K562 (cell line): Measurements from ENCODE around the gene FAM234B. TPM values are rescaled to one million over a fixed set of nuclear protein-coding genes. Genes with fewer than 3 reads are reported as not detected.

ENCODE experiments used
- ASH1L ChIP-seq: fragments of 450-650 bp; IDR thresholded peaks from 2 replicates; pipeline ENCODE4 v1.6.1; 2018; ENCODE audit warnings: borderline replicate concordance, mild to moderate bottlenecking, low read depth; ENCODE audit not compliant: partially characterized antibody
- BHLHE40 ChIP-seq: IDR thresholded peaks from 2 replicates; pipeline ENCODE4 v1.6.1; 2011; ENCODE audit warnings: low read length, improper control_type of control experiment
- CXXC5 ChIP-seq: fragments of 250-450 bp; sonication (Bioruptor Pico); IDR thresholded peaks from 2 replicates; pipeline ENCODE4 v1.8.0; 2022; ENCODE audit warnings: inconsistent platforms, mild to moderate bottlenecking, moderate library complexity
- HDGF ChIP-seq: fragments of 450-650 bp; IDR thresholded peaks from 2 replicates; pipeline ENCODE4 v1.6.1; 2016
- HNRNPL ChIP-seq: fragments of 200-400 bp; formaldehyde crosslinking; IDR thresholded peaks from 2 replicates; pipeline ENCODE4 v1.6.1; 2017; ENCODE audit warnings: low read depth, mild to moderate bottlenecking, low read length
- IFI16 ChIP-seq: fragments of 250-450 bp; sonication (Bioruptor Pico); IDR thresholded peaks from 2 replicates; pipeline ENCODE4 v2.1.2; 2022; ENCODE audit warnings: mild to moderate bottlenecking, inconsistent platforms
- KAT7 ChIP-seq: sonication (generic); formaldehyde crosslinking; IDR thresholded peaks from 2 replicates; pipeline ENCODE4 v1.8.0; 2022; ENCODE audit warnings: missing genetic modification reagents, mild to moderate bottlenecking, borderline replicate concordance
- MCM2 ChIP-seq: fragments of 450-650 bp; IDR thresholded peaks from 2 replicates; pipeline ENCODE4 v1.6.1; 2017; ENCODE audit warnings: low read depth, mild to moderate bottlenecking
- MYC ChIP-seq, 2 experiments: fragments of 250-450 bp in 1 of 2; sonication (Bioruptor Pico) in 1 of 2; IDR thresholded peaks; 2 replicates each; pipeline versions ENCODE4 v1.5.1 to v1.6.1; 2012 to 2021; ENCODE audit warnings: low read depth in 2 of 2, borderline replicate concordance in 1 of 2, improper control_type of control experiment in 1 of 2, low read length in 1 of 2, mild to moderate bottlenecking in 1 of 2, moderate library complexity in 1 of 2
- NCOA6 ChIP-seq: fragments of 450-650 bp; IDR thresholded peaks from 2 replicates; pipeline ENCODE4 v1.6.1; 2017; ENCODE audit warnings: mild to moderate bottlenecking
- POLR2G ChIP-seq: fragments of 200-400 bp; formaldehyde crosslinking; IDR thresholded peaks from 2 replicates; pipeline ENCODE4 v1.6.1; 2017; ENCODE audit warnings: low read depth, mild to moderate bottlenecking, antibody characterized with exemption, low read length, moderate library complexity
- PTRF ChIP-seq: fragments of 450-650 bp; IDR thresholded peaks from 2 replicates; pipeline ENCODE4 v1.6.1; 2016; ENCODE audit warnings: mild to moderate bottlenecking, missing genetic modification characterization, missing compliant biosample characterization
- RB1 ChIP-seq: fragments of 450-650 bp; IDR thresholded peaks from 2 replicates; pipeline ENCODE4 v1.6.1; 2017; ENCODE audit warnings: low read depth, mild to moderate bottlenecking
- STAT5B ChIP-seq: fragments of 250-450 bp; sonication (Bioruptor Pico); IDR thresholded peaks from 2 replicates; pipeline ENCODE4 v1.8.0; 2021; ENCODE audit warnings: mild to moderate bottlenecking, inconsistent platforms
- ZNF551 ChIP-seq: fragments of 250-450 bp; sonication (Bioruptor Pico); IDR thresholded peaks from 2 replicates; pipeline ENCODE4 v1.5.0; 2021; ENCODE audit warnings: mild to moderate bottlenecking, moderate library complexity
- polyA plus RNA-seq, 8 experiments: library from polyadenylated mRNA; depleted of rRNA in 4 of 8; stranded (reverse) in 5 of 8; unstranded in 3 of 8; fragments of >200 nt; fragmentation: Nextera tagmentation in 2 of 8; fragmentation: Illumina TruSeq in 1 of 8; extraction: Ambion mirVana in 2 of 8; extraction: Trizol in 1 of 8; gene quantifications; 2 replicates each; pipeline versions ENCODE4 v1.2.1 to v1.2.3, GENCODE V29; 2011 to 2014; ENCODE audit warnings: inconsistent platforms in 1 of 8, missing spikeins in 1 of 8
- total RNA-seq, 7 experiments: library from RNA; depleted of rRNA in 6 of 7; stranded (reverse); fragments of >200 nt in 6 of 7; fragmentation: Illumina TruSeq in 2 of 7; extraction: Trizol in 2 of 7; gene quantifications; 2 replicates each; pipeline versions ENCODE4 v1.2.1 to v1.2.3, GENCODE V29; 2011 to 2021; ENCODE audit warnings: low replicate concordance in 1 of 7
- TF ChIP-seq, protein P1 (sequence below): fragments of 450-650 bp; IDR thresholded peaks from one replicate; pipeline ENCODE4 v1.6.1; 2018; ENCODE audit warnings: mild to moderate bottlenecking, moderate library complexity; ENCODE audit not compliant: partially characterized antibody
- TF ChIP-seq, protein P2 (sequence below): fragments of 250-450 bp; sonication (Bioruptor Pico); IDR thresholded peaks from 2 replicates; pipeline ENCODE4 v1.8.0; 2021; ENCODE audit warnings: moderate library complexity, mild to moderate bottlenecking, inconsistent platforms
- TF ChIP-seq, protein P3 (sequence below): fragments of 150-350 bp; conservative IDR thresholded peaks from 2 replicates; pipeline ENCODE4 v1.6.1; 2014; ENCODE audit warnings: low read length
- TF ChIP-seq, protein P4 (sequence below): fragments of 450-650 bp; conservative IDR thresholded peaks from 2 replicates; pipeline ENCODE4 v1.6.1; 2016; ENCODE audit warnings: missing genetic modification characterization, low read depth, mild to moderate bottlenecking, control low read depth, missing compliant biosample characterization

The FAM234B gene
- total and polyA plus RNA-seq, 9 of the 15 experiments (the other 6 are each of a cell fraction or from before 2014, with no cell fraction given): 1.00 to 4.3 (median 2.0) TPM

- TF ChIP-seq, protein P1, sequence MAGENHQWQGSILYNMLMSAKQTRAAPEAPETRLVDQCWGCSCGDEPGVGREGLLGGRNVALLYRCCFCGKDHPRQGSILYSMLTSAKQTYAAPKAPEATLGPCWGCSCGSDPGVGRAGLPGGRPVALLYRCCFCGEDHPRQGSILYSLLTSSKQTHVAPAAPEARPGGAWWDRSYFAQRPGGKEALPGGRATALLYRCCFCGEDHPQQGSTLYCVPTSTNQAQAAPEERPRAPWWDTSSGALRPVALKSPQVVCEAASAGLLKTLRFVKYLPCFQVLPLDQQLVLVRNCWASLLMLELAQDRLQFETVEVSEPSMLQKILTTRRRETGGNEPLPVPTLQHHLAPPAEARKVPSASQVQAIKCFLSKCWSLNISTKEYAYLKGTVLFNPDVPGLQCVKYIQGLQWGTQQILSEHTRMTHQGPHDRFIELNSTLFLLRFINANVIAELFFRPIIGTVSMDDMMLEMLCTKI: no peak
- TF ChIP-seq CXXC5: peak; percentile 40; the same call in 1 of the 2 replicates
- TF ChIP-seq ASH1L: no peak
- peak; percentile 35; the same call in 1 of the 2 replicates for TF ChIP-seq RB1
- TF ChIP-seq, protein P2, sequence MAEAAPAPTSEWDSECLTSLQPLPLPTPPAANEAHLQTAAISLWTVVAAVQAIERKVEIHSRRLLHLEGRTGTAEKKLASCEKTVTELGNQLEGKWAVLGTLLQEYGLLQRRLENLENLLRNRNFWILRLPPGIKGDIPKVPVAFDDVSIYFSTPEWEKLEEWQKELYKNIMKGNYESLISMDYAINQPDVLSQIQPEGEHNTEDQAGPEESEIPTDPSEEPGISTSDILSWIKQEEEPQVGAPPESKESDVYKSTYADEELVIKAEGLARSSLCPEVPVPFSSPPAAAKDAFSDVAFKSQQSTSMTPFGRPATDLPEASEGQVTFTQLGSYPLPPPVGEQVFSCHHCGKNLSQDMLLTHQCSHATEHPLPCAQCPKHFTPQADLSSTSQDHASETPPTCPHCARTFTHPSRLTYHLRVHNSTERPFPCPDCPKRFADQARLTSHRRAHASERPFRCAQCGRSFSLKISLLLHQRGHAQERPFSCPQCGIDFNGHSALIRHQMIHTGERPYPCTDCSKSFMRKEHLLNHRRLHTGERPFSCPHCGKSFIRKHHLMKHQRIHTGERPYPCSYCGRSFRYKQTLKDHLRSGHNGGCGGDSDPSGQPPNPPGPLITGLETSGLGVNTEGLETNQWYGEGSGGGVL (CRISPR knock-in tag): no peak
- TF ChIP-seq, protein P3, sequence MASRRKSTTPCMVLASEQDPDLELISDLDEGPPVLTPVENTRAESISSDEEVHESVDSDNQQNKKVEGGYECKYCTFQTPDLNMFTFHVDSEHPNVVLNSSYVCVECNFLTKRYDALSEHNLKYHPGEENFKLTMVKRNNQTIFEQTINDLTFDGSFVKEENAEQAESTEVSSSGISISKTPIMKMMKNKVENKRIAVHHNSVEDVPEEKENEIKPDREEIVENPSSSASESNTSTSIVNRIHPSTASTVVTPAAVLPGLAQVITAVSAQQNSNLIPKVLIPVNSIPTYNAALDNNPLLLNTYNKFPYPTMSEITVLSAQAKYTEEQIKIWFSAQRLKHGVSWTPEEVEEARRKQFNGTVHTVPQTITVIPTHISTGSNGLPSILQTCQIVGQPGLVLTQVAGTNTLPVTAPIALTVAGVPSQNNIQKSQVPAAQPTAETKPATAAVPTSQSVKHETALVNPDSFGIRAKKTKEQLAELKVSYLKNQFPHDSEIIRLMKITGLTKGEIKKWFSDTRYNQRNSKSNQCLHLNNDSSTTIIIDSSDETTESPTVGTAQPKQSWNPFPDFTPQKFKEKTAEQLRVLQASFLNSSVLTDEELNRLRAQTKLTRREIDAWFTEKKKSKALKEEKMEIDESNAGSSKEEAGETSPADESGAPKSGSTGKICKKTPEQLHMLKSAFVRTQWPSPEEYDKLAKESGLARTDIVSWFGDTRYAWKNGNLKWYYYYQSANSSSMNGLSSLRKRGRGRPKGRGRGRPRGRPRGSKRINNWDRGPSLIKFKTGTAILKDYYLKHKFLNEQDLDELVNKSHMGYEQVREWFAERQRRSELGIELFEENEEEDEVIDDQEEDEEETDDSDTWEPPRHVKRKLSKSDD: no peak
- TF ChIP-seq POLR2G: 0 out of 2 replicates have a peak, but pooled peaks have one; percentile 20
- TF ChIP-seq MYC (IDR thresholded peaks at IDR 0.05; ENCODE audit: low read depth, low read length): no peak
- no peak for TF ChIP-seq MYC (CRISPR knock-in tag; IDR thresholded peaks at IDR 0.05; ENCODE audit: borderline replicate concordance, low read depth)
- no peak for TF ChIP-seq NCOA6
- TF ChIP-seq, protein P4, sequence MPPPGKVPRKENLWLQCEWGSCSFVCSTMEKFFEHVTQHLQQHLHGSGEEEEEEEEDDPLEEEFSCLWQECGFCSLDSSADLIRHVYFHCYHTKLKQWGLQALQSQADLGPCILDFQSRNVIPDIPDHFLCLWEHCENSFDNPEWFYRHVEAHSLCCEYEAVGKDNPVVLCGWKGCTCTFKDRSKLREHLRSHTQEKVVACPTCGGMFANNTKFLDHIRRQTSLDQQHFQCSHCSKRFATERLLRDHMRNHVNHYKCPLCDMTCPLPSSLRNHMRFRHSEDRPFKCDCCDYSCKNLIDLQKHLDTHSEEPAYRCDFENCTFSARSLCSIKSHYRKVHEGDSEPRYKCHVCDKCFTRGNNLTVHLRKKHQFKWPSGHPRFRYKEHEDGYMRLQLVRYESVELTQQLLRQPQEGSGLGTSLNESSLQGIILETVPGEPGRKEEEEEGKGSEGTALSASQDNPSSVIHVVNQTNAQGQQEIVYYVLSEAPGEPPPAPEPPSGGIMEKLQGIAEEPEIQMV: no peak
- no peak for TF ChIP-seq ZNF551
- TF ChIP-seq HNRNPL: peak; percentile 50; the same call in 1 of the 2 replicates
- TF ChIP-seq STAT5B (CRISPR knock-in tag): no peak
- TF ChIP-seq MCM2: no peak
- no peak for TF ChIP-seq BHLHE40
- no peak for TF ChIP-seq HDGF
- TF ChIP-seq KAT7 (CRISPR knock-in tag): 0 out of 2 replicates have a peak, but pooled peaks have one; percentile 52
- no peak for TF ChIP-seq IFI16 (CRISPR knock-in tag)
- no peak for TF ChIP-seq PTRF (tag)
Measured at GRCh38 chr12:12999959-13000615, 44.1 kb upstream of the FAM234B start, which contains the start of gene HEBP1 (continued).
